NCI-H1417 treated with DMSO at 0.1 percent for 48 hours (cell line): Measurements from ENCODE around the gene SIVA1.

Experiments
- DNase-seq: peaks from one replicate; lab custom pipeline; 2025; lab: John Stamatoyannopoulos, UW

Gene SIVA1, protein sequence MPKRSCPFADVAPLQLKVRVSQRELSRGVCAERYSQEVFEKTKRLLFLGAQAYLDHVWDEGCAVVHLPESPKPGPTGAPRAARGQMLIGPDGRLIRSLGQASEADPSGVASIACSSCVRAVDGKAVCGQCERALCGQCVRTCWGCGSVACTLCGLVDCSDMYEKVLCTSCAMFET

DNA sequence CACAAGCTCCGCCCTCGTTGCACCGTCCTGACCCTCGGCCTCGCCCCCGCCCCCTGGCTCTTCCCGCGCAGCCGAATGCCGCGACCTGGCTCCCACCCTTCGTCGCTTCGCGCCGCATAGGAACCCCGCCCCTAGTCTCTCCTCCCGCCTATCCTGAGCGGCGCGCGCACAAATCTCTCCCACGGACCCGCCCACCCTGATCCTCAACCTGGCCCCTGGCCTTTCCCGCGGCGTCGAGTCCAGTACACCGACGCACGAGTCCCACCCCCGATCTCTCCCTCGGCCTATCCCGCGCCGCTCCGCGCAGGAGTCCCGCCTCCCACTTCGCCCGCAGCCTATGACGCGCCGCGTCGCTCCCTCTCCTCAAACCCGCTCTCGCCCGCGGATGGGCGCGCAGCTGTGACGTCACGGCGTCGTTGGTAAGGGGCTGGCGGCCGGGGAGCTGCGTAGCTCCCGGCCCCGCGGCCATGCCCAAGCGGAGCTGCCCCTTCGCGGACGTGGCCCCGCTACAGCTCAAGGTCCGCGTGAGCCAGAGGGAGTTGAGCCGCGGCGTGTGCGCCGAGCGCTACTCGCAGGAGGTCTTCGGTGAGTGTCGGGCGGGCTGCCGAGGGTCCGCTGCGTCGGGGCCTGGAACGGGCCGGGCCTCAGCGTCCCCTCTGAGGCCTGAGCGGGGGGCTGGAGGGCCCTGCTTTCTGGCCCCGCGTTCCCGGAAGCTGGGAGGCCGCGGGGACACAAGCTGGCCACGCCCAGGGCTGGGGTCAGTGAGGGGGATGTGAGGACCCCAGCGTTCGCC lies at the start of gene SIVA1:
TSS of gene SIVA1 (plus strand) at position 413 of the 793 bp plus-strand sequence. CDS start at position 468, 55 bp downstream.
- peak; percentile 99 for DNase-seq

DNA sequence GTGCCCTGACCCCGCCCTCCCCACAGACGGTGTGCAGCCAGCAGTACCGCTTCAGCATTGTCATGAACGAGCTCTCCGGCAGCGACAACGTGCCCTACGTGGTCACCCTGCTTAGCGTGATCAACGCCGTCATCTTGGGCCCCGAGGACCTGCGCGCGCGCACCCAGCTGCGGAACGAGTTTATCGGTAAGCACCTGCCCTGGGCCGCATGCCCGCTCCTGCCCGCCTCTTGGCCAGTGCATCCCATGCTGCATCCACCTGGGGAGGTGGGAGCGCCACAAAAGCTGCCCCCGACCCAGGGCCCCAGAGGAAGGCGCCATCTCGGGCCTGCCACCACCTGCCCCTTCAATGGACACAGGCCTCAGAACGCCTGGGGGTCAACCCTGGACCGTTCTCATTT lies 49.7 kb upstream of the SIVA1 start:
- DNase-seq: no peak

DNA sequence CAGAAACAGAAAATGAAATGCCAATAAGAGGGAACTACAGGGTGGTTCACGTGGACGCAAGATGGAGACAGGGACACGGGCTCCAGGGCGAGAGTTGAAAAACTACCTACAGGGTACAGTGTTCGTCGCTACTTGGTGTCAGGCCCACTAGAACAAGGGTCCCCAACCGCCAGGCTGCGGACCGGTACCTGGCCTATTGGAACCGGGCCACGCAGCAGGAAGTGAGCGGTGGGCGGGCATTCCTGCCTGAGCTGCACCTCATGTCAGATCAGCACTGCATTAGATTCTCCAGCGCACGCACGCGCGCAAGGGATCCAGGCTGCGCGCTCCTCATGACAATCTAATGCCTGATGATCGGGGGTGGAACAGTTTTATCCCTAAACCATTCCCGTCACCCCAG lies 48.7 kb upstream of the SIVA1 start:
- DNase-seq: no peak

DNA sequence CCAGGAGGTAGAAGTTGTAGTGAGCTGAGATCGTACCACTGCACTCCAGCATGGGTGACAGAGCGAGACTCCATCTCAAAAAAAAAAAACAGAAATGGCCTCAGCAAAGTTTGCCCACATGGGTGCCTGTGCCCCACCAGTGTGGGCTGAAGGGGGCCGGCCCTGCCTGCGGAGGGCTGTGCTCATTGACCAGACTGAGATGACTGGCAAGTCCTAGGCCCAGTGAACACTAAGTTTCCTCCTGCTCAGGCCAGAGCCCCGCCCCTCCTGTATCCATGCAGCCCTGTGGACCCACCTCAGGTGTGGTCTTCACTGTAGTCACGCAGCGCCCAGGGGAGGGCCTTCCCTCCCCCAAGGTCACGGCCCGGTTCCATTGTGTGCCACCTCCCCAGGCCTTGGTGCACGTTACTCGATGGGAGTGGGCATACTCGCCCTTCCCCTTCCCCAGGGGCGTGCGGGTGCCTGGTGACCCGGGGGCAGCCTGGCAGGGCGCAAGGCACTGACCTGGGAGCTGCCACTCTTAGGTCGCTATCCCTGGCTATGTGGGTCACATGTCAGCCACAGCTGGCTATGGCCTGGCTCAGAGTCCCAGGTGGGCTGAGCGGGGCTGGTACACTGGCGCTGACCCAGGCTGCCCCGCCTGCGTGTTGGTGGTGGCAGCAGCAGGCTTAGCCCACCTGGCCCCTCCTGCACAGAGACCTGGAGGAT lies 47.5 kb upstream of the SIVA1 start:
- no peak for DNase-seq

DNA sequence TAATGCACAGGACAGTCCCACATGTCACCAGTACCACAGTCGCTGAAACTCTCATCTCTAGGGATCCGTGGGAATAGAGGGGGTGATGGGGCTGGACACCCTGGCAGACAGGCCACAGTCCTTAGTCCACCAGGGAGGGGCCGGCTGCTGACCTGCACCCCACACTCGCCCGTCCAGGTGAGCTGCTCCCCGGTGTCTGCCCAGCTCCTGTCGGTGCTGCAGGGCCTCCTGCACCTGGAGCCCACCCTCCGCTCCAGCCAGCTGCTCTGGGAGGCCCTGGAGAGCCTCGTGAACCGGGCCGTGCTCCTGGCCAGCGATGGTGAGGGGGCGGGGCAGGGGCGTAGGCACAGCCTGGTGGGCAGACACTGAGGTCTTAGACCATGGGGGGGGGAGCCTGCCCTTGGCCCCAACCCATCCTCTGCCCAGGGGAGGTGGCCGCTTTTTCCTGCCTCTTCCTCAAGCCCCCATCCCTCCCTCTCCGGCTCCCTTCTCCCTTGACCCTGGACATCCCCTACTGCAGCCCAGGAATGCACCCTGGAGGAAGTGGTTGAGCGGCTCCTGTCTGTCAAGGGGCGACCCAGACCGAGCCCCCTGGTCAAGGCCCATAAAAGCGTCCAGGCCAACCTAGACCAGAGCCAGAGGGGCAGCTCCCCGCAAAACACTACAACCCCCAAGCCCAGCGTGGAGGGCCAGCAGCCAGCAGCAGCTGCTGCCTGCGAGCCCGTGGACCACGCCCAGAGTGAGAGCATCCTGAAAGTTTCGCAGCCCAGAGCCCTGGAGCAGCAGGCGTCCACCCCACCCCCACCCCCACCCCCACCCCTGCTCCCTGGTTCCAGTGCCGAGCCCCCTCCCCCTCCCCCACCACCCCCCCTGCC lies 46.0 kb upstream of the SIVA1 start:
- DNase-seq: no peak

DNA sequence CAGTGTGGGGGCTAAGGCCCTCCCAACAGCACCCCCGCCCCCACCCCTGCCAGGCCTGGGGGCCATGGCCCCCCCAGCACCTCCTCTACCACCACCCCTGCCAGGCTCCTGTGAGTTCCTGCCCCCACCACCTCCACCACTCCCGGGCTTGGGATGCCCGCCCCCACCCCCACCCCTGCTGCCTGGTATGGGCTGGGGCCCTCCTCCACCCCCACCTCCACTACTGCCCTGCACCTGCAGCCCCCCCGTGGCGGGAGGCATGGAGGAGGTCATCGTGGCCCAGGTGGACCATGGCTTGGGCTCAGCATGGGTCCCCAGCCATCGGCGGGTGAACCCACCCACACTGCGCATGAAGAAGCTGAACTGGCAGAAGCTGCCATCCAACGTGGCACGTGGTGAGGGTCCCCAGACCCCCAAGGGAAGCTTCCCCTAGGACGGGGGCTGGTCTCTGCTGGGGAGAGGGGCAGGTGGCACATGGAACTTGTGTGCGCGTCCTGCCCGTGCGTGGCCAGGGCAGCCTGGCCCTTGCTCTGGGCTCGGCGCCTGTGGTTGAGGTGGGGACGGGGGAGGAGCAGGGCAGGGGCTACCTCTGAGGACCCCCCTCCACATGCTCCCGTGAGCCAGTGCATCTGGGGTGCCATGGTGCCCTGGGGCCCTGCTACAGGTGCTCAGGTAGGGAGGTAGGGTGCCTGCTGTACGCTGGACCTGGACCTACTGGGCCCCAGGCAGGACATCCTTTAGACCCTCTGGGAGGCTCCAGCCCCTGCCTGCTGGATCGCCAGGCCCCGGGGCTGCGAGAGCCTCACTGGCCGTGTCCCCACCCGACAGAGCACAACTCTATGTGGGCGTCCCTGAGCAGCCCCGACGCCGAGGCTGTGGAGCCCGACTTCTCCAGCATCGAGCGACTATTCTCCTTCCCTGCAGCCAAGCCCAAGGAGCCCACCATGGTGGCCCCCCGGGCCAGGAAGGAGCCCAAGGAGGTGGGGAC lies 45.0 kb upstream of the SIVA1 start:
- no peak for DNase-seq

DNA sequence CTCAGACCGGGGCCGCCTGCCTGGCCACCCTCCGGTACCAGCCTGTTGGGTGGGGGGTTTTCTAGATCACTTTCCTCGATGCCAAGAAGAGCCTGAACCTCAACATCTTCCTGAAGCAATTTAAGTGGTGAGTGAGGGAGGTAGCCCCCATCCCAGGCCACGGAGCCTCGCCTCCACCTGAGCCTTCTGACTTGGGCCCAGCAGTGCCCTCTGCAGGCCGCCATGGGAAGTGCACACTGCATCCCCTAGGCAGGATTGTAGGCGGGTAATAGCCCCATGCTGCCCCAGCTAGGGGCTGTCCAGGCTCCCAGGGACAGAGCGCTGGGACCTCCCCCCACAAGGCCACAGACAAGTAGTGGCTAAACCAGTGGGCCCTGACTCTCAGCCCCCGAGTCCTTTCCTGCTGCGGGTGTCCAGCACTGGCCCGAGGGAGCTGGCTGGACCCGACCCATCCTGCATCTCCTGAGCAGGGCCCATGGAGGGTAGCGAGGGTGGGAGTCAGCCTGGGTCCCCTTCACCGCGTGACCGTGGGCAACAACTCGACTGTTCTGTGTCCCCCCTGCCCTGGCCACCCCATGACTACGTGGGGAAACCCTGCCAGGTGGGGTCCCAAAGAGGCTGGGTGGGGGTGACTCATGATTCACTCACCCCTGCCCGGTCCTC lies 44.2 kb upstream of the SIVA1 start:
- no peak for DNase-seq

DNA sequence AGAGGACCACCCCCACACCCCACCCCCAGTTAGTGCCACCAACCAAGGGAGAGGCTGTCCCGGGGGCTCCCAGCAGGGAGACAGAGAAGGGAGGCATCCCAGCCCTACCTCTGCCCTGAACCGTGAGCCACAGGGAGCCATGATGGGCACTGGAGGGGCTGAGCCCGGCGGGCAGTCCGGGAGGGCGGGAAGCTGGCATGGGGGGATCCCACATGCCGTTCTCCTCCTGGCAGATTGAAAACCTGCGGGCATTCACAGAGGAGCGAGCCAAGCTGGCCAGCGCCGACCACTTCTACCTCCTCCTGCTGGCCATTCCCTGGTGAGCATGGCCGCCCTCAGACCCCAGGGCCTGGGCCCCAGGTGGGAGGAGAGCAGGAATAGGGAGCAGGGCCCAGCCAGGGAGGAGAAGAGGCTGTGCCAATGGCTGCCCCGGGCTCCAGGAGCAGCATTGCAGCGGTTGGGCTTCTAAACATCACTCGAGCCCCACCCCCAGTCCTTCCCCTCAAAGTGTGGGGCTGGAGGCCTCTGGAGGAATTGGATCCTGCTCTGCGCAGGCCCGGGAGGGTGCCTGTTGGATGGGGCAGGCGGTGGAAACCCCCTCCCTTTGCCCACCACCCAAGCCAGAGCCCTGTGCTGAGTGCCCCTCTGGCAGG lies 43.4 kb upstream of the SIVA1 start:
- DNase-seq: no peak

DNA sequence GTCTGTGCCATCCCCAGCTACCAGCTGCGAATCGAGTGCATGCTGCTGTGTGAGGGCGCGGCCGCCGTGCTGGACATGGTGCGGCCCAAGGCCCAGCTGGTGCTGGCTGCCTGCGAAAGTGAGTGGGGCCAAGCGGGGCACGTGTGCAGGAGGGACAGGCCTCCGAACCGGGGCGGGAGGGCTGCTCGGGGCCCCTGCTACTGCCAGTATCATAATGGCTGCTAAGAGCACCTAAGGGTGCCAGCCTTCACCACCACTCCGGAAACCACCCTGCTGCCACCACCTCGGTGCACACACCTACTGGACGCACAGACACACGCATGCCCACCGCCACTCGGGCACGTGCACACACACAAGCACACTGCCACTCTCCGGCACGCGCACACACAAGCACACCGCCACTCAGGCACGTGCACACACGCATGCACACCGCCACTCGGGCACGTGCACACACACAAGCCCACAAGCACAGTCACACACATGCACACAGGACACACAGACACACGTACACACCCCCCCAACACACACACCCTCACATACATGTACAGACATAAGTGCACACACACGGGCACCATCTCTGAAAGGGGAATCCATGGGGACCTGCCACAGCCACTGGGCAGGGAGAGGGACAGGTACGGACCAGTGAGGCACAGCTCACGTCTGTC lies 42.7 kb upstream of the SIVA1 start:
- no peak for DNase-seq

DNA sequence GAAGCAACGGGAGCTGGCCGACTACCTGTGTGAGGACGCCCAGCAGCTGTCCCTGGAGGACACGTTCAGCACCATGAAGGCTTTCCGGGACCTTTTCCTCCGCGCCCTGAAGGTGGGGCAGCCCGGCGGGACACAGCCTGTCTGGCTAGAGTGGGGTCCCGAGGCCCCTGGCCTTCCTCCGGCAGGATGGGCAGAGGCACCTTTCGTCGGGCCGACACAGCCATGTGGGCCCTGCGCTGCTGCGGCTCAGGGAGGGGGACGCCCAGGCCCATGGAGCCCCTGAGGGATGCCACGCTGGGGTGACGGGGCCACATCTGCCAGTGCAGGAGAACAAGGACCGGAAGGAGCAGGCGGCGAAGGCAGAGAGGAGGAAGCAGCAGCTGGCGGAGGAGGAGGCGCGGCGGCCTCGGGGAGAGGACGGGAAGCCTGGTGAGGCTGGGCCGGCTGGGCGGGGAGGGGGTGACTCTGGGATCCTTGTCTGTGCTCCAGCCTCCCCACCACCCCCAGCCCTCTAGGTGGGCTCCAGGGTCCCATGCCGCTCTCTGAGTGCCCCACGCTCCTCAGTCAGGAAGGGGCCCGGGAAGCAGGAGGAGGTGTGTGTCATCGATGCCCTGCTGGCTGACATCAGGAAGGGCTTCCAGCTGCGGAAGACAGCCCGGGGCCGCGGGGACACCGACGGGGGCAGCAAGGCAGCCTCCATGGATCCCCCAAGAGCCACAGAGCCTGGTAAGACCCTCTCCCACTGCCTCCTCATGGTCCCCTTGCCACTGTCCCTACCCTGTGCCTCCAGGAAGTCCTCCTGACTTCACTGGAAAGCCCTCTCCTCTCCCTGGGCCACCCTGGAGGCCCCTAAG lies 39.8 kb upstream of the SIVA1 start:
- no peak for DNase-seq

DNA sequence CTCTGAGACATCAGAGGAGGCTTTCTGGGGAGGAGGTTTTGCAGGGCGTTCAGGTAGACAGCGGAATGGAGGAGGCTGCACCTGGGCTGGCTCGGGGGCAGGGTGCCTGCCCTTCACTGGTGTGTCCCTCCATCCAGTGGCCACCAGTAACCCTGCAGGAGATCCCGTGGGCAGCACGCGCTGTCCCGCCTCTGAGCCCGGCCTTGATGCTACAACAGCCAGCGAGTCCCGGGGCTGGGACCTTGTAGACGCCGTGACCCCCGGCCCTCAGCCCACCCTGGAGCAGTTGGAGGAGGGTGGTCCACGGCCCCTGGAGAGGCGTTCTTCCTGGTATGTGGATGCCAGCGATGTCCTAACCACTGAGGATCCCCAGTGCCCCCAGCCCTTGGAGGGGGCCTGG lies 38.9 kb upstream of the SIVA1 start:
- no peak for DNase-seq

DNA sequence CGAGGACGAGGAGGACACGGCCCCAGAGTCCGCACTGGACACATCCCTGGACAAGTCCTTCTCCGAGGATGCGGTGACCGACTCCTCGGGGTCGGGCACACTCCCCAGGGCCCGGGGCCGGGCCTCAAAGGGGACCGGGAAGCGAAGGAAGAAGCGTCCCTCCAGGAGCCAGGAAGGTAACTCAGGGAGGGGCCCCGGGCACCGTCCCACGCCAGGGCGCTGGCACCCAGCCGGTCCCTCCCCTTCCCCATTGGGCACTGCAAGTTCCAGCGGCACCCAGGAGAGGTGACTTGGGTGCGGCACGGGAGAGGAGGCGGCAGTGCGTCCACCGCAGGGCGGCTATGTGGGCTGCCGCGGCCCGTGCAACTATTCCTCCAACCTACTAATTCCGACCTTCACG lies 38.3 kb upstream of the SIVA1 start:
- no peak for DNase-seq

DNA sequence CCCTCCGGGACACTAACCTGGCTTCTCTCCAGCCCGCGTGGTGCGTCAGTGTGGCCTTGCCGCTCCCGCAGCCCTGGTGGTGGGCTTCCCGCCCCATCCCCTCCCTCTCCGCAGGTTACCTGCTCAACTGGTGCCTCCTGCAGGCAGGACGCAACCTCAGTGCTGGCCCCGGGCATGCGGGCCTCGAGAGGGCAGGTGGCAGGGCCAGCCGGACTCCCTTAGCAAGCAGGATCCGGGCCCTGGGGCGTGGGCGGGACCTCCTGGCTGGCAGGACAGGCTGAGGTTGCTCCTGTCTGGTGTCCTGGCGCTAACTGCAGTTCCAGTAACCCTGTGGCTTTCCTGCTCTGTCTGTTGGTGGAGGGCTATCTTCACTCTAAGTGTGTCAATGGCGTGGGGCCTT lies 37.5 kb upstream of the SIVA1 start:
- DNase-seq: no peak

DNA sequence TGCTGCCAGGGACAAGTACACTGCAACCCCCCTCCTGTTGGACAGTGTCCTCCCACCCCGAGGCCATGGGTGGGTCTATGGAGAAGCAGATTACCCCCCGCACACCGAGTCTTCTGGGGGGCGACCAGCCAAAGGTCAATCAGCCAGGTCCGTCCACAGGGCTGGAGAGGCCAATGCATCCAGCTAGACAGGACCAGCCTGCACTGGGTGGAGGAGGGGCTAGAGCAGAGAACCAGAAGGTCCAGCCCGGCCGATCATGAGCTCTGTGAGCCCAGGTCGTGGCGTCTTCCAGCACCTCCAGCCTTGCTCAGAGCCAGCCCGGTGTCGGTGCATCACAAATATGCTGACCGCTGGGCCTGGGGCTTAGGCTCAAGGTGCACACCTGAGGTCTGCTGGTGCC lies 37.1 kb upstream of the SIVA1 start:
- no peak for DNase-seq

DNA sequence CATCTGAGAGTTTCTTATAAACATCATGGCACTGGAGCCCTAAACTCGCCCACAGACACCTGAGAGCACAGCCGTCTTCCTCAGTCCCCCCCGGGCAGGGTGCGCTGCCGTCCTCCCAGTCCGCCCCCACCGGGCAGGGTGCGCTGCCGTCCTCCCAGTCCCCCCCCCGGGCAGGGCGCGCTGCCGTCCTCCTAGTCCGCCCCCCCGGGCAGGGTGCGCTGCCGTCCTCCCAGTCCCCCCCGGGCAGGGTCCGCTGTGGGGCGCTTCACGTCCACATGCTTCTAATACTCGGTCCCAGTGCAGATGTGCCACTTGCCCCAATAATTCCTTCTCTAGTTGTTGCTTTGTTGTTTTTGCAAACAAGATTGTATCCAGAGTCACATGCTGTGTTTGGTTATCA lies 35.8 kb upstream of the SIVA1 start:
- no peak for DNase-seq

DNA sequence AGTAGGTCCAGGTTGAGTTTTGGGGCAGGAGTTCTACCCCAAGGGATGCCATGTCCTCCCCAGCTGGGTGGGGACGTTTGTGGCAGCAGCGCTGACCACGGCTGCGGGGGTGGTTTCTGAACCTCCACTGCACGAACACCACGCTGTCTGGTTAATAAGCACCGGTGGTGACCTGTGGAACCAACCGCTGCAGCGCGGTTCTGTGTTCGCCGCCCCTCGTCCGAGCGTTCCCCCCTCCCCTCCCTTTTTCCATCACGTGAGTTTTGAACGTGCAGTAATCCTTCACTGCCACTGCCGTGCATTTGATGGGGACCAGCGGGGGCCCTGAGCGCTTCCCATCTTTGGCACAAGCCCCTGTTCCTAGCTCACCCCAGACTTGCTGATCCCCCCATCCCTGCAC lies 35.3 kb upstream of the SIVA1 start:
- DNase-seq: no peak

DNA sequence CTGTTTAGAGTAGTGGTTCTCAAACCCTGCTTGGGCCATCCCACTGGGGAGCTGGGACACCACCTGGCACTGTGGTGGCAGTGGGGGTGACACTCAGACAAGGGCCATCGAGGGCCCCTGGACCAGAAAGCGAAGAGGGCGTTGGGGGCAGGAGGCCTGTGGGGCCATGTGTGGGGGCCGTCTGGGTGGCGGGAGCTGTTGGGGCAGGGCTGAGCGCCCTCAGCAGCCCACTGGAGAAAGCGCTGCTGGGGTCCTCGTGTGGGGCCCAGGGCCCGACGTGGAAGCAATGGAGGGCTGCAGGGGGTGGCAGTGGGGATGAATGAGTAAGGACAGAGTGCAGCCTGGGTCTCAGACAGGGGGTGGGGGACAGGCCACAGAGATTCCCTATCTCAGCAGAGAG lies 34.8 kb upstream of the SIVA1 start:
- no peak for DNase-seq

DNA sequence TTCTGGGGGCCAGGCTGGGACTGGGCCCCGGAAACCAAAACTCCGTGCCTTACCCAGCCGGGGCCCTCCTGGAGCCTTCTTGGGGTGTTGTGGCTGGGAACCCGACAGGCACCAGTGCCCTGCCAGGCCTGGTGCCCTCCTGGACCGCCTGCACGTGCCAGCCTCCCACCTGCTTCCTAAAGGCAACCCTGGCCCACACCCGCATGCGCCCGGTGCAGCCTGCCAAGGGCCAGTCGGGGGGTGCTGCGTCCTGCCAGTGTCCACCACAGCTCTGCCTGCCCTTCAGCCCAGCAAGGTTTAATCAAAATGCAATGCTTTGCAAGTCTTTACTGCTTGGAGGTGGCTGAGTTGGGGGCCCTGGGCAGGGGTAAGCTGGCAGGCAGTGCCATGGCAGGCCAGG lies 34.1 kb upstream of the SIVA1 start:
- no peak for DNase-seq

DNA sequence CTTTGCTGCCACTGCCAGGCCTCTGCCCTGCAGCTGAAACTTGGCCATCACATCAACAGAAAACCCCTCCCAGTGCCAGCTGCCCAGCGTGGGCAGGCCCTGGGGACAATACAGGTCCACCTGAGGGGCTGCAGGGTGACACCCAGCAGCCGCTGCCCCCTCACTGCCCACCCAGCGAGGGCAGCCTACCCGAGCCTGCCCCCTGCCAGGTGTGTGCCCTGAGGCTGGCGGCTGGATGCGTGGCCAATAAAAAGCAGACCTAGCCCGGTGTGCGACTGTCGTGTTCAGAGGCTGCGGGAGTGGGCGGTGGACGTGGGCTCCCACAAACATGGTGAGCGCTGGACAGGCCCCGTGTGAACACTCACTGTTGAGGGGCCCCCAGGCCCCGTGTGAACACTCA lies 33.6 kb upstream of the SIVA1 start:
- DNase-seq: no peak
